Panc1 (cell line): ENCODE data around the gene IL11RA. TPM values are rescaled to one million over a fixed set of nuclear protein-coding genes. Genes with fewer than 3 reads are reported as not detected.
A peak's percentile ranks its signal among the peaks of the same experiment; 100 is the strongest.

Experiments used
- ATAC-seq: fragments of 200-7000 bp; cut with Tn5 transposase; 2 replicates; pipeline ENCODE4 v1.9.1; 2020; ENCODE audit warnings: mild to moderate bottlenecking, moderate library complexity
- BruUV-seq: library from RNA; stranded (reverse); fragments of 400-500 nt; replicated peaks from 2 replicates; lab custom pipeline; 2021; lab: Mats Ljungman, UMichigan
- CTCF ChIA-PET: fragments of 300-600 bp; sonication (Branson Sonifier 250); formaldehyde crosslinking; loops from one replicate; lab custom pipeline; 2022; ENCODE audit warnings: antibody characterized with exemption; lab: Charles Lee
- POLR2A ChIA-PET: fragments of 300-600 bp; sonication (Branson Sonifier 250); formaldehyde crosslinking; loops from one replicate; lab custom pipeline; 2022; ENCODE audit warnings: antibody characterized with exemption; lab: Charles Lee
- DNase-seq: peaks from one replicate; pipeline ENCODE4 v3.0.0-alpha.2; 2010; ENCODE audit warnings: low read depth, low spot score
- H3K27ac ChIP-seq: 2 replicates; pipeline ENCODE4 v1.5.1; 2011; ENCODE audit warnings: mild to moderate bottlenecking, low read length, inconsistent platforms
- H3K27me3 ChIP-seq: fragments of 200-500 bp; sonication (Bioruptor generic); 2 replicates; pipeline ENCODE4 v1.6.0; 2014; ENCODE audit warnings: low read length, inconsistent platforms; ENCODE audit not compliant: control insufficient read depth, insufficient read depth
- H3K36me3 ChIP-seq: fragments of 200-500 bp; sonication (Bioruptor generic); 2 replicates; pipeline ENCODE4 v1.5.1; 2014; ENCODE audit warnings: inconsistent platforms, mild to moderate bottlenecking, low read length, moderate library complexity; ENCODE audit not compliant: control insufficient read depth, insufficient read depth
- H3K4me1 ChIP-seq: 2 replicates; pipeline ENCODE4 v1.5.1; 2011; ENCODE audit warnings: inconsistent platforms, mild to moderate bottlenecking, low read length, moderate library complexity; ENCODE audit not compliant: control insufficient read depth, insufficient read depth
- H3K4me3 ChIP-seq, 2 experiments: 2 replicates each; pipeline ENCODE4 v1.5.1; 2011 to 2012; ENCODE audit warnings: low read depth in 2 of 2, low read length in 2 of 2, mild to moderate bottlenecking in 2 of 2, inconsistent platforms in 1 of 2, moderate library complexity in 1 of 2
- H3K9me3 ChIP-seq: fragments of 200-500 bp; sonication (Bioruptor generic); 2 replicates; pipeline ENCODE4 v1.5.1; 2014; ENCODE audit warnings: low read depth, mild to moderate bottlenecking, inconsistent platforms, low read length, moderate library complexity; ENCODE audit not compliant: control insufficient read depth, insufficient read depth
- CTCF ChIP-seq: fragments of 450-650 bp; IDR thresholded peaks from 2 replicates; pipeline ENCODE4 v1.5.1; 2017; ENCODE audit warnings: mild to moderate bottlenecking
- POLR2AphosphoS5 ChIP-seq: IDR thresholded peaks from 2 replicates; pipeline ENCODE4 v1.6.1; 2012; ENCODE audit warnings: mild to moderate bottlenecking, low read depth, low read length, moderate library complexity
- SIN3A ChIP-seq: IDR thresholded peaks from 2 replicates; pipeline ENCODE4 v1.6.1; 2012; ENCODE audit warnings: low read depth, mild to moderate bottlenecking, low read length, moderate library complexity, borderline replicate concordance; ENCODE audit not compliant: insufficient read depth
- TCF7L2 ChIP-seq: IDR thresholded peaks from 2 replicates; pipeline ENCODE4 v1.6.1; 2011; ENCODE audit warnings: mild to moderate bottlenecking, low read depth, low read length, inconsistent platforms
- in situ Hi-C: cut with HindIII; loops from 2 replicates; pipeline ENCODE4 v1.10.0; 2016; ENCODE audit warnings: low sequenced_read_pairs, low pct_unique_long_range_greater_than_20kb
- intact Hi-C: fragments of 100-400 bp; cut with micrococcal nuclease; formaldehyde crosslinking; loops from one replicate; pipeline ENCODE4 v1.10.0; 2022; ENCODE audit not compliant: unreplicated experiment
- total RNA-seq: library from RNA; stranded (reverse); gene quantifications from one replicate; pipeline ENCODE4 v1.2.1, GENCODE V29; 2021; ENCODE audit not compliant: unreplicated experiment
- TF ChIP-seq, protein P1 (sequence below), 2 experiments: IDR thresholded peaks; 2 replicates each; pipeline ENCODE4 v1.6.1; 2011 to 2012; ENCODE audit warnings: low read depth in 2 of 2, control low read depth in 1 of 2, low read length in 1 of 2, mild to moderate bottlenecking in 1 of 2, moderate library complexity in 1 of 2; ENCODE audit not compliant: insufficient read depth in 1 of 2

IL11RA gene
- total RNA-seq, 1 experiment from 2014 or later: 21.6 TPM

- H3K9me3 ChIP-seq: no peaks in the 10 kb centered on the region
- ChIA-PET CTCF (interaction anchor here (0.7 to 2.9 kb wide), 2 partner anchors 16 to 27 kb away, joined by 10 read pairs; no protein-coding TSS in a partner anchor), POLR2A (interaction anchor here (0.5 to 0.6 kb wide), 2 partner anchors 21 to 1466 kb away, joined by 4 to 13 read pairs; no protein-coding TSS in a partner anchor)
- no peaks in the 10 kb centered on the region for H3K27me3 ChIP-seq
- in situ Hi-C loops (no loop called here), intact Hi-C loops (no loop called here)
- H3K4me1 ChIP-seq: no peaks in the 10 kb centered on the region
- no peaks in the 10 kb centered on the region for H3K36me3 ChIP-seq
- H3K4me3 ChIP-seq: no peak overlapping the region
- no peak overlapping the region for H3K27ac ChIP-seq
- BruUV-seq: no TSS peak
- TF ChIP-seq SIN3A (no peak), TCF7L2 (no peak), POLR2AphosphoS5 (no peak), CTCF (no peak)
- TF ChIP-seq, protein P1, sequence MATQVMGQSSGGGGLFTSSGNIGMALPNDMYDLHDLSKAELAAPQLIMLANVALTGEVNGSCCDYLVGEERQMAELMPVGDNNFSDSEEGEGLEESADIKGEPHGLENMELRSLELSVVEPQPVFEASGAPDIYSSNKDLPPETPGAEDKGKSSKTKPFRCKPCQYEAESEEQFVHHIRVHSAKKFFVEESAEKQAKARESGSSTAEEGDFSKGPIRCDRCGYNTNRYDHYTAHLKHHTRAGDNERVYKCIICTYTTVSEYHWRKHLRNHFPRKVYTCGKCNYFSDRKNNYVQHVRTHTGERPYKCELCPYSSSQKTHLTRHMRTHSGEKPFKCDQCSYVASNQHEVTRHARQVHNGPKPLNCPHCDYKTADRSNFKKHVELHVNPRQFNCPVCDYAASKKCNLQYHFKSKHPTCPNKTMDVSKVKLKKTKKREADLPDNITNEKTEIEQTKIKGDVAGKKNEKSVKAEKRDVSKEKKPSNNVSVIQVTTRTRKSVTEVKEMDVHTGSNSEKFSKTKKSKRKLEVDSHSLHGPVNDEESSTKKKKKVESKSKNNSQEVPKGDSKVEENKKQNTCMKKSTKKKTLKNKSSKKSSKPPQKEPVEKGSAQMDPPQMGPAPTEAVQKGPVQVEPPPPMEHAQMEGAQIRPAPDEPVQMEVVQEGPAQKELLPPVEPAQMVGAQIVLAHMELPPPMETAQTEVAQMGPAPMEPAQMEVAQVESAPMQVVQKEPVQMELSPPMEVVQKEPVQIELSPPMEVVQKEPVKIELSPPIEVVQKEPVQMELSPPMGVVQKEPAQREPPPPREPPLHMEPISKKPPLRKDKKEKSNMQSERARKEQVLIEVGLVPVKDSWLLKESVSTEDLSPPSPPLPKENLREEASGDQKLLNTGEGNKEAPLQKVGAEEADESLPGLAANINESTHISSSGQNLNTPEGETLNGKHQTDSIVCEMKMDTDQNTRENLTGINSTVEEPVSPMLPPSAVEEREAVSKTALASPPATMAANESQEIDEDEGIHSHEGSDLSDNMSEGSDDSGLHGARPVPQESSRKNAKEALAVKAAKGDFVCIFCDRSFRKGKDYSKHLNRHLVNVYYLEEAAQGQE (IDR thresholded peaks at IDR 0.05; ENCODE audit: insufficient read depth in 1 of 2, low read depth in 2 of 2, low read length in 1 of 2): no peak
- DNase-seq: no peak
- ATAC-seq: no peak
These were observed 34.7 kb downstream of the IL11RA start for GRCh38 chr9:34686732-34687131.

DNA sequence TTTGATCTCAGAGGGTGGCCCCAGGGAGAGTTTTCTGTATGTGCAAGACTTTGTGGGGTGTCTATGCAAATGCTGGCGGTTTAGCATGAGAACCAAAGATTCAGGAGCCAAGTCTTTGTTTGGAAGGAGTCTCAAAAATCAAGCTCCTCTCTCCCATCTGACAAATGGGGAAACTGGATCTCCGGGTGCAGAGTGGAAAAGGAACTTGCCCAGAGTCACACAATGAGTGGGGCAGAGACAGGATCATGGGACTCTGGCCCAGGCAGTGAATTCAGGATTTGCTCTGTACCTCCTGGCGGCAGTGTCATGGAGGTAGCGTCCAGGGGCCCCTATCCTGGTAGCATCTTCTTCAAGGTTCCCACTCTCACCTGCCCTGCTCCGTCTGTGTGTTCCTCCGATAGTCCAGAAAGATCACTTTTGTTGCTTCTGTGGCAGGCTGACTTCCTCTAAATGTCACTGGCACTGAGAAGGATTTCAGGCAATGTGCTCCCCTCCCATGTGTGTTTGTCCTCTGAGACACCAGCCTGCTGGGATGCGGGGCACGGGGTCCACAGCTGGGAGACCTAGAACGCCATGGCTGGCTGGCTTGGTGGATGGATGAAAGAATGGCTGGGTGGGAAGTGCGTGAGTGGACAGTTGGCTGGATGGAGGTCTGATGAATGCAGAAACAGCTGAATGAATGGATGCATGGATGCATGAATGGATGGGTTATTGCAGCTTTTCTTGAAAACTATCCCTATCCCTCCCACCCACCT, 35.5 kb downstream of the IL11RA start:
- Histone ChIP-seq H3K27me3 (no peaks in the 10 kb centered on the region), H3K27ac (no peak overlapping the region), H3K4me3 (no peak overlapping the region), H3K9me3 (no peaks in the 10 kb centered on the region), H3K4me1 (no peaks in the 10 kb centered on the region), H3K36me3 (no peaks in the 10 kb centered on the region)
- TF ChIP-seq TCF7L2 (0 out of 2 replicates have a peak, but pooled peaks have one; percentile 25), POLR2AphosphoS5 (no peak)
- ChIA-PET POLR2A (no interaction called here), CTCF (interaction anchor here (2.9 kb wide), 1 partner anchor 15 kb away, joined by 10 read pairs; no protein-coding TSS in a partner anchor)
- no TSS peak for BruUV-seq
- DNase-seq (no peak), ATAC-seq (no peak)
- in situ Hi-C loops: no loop called here
- intact Hi-C loops: no loop called here
